ENCODE data around the gene PMIS2. TPM values are rescaled to one million over a fixed set of nuclear protein-coding genes. Genes with fewer than 3 reads are reported as not detected.

PMIS2 gene
- total RNA-seq, 2 donors from 2014 or later: not detected

GRCh38 chr19:35608251-35608650 lies 22.3 kb downstream of the PMIS2 start:
- H3K27ac ChIP-seq: no peak overlapping the region
- no peaks in the 10 kb centered on the region for H3K9me3 ChIP-seq
- no peak for TF ChIP-seq CTCF (IDR thresholded peaks at IDR 0.05)
- no peak for TF ChIP-seq POLR2AphosphoS5 (IDR thresholded peaks at IDR 0.05)
- no peak for TF ChIP-seq POLR2A (IDR thresholded peaks at IDR 0.05)
- H3K27me3 ChIP-seq (replicated peaks; ENCODE audit: insufficient read depth): no peaks in the 10 kb centered on the region
- H3K4me1 ChIP-seq (replicated peaks): no peaks in the 10 kb centered on the region
- intact Hi-C loops (cut with DNase I): no loop called here
- H3K4me3 ChIP-seq: no peak overlapping the region
- no peaks in the 10 kb centered on the region for H3K36me3 ChIP-seq
- DNase-seq (ENCODE audit: low spot score): no peak
- 89% methylated on average over 2 of the region's 2 CpGs for WGBS

- intact Hi-C loops (cut with DNase I): no loop called here
- Histone ChIP-seq H3K36me3 (no peaks in the 10 kb centered on the region), H3K4me1 (replicated peaks) (no peaks in the 10 kb centered on the region), H3K27ac (no peak overlapping the region), H3K9me3 (no peaks in the 10 kb centered on the region), H3K4me3 (no peak overlapping the region), H3K27me3 (replicated peaks; ENCODE audit: insufficient read depth) (no peaks in the 10 kb centered on the region)
- DNase-seq (ENCODE audit: low spot score): no peak
- WGBS: 82% methylated on average over 6 of the region's 6 CpGs
- no peak for TF ChIP-seq POLR2A (IDR thresholded peaks at IDR 0.05)
- TF ChIP-seq CTCF (IDR thresholded peaks at IDR 0.05): no peak
- no peak for TF ChIP-seq POLR2AphosphoS5 (IDR thresholded peaks at IDR 0.05)
These were observed 23.9 kb downstream of the PMIS2 start for GRCh38 chr19:35609851-35610353.

- Histone ChIP-seq H3K9me3 (no peaks in the 10 kb centered on the region), H3K27me3 (replicated peaks; ENCODE audit: insufficient read depth) (no peaks in the 10 kb centered on the region), H3K4me3 (peak overlapping the region; percentile 56 to 65), H3K27ac (peak overlapping the region in 1 of 2 donors; percentile 64), H3K4me1 (replicated peaks) (no peaks in the 10 kb centered on the region), H3K36me3 (no peaks in the 10 kb centered on the region)
- DNase-seq (ENCODE audit: low spot score): no peak
- WGBS: 25% methylated on average over 9 of the region's 9 CpGs
- no peak for TF ChIP-seq POLR2A (IDR thresholded peaks at IDR 0.05)
- no peak for TF ChIP-seq CTCF (IDR thresholded peaks at IDR 0.05)
- TF ChIP-seq POLR2AphosphoS5 (IDR thresholded peaks at IDR 0.05): no peak
- intact Hi-C loops (cut with DNase I): no loop called here
These were observed 26.2 kb downstream of the PMIS2 start for GRCh38 chr19:35612224-35612558.

- peak; percentile 94 for DNase-seq (ENCODE audit: low spot score)
- Histone ChIP-seq H3K4me3 (peak within 1 kb of the TSS; percentile 56 to 65), H3K9me3 (no peaks in the 10 kb centered on the region), H3K27ac (peak within 1 kb of the TSS; percentile 36 to 64), H3K27me3 (replicated peaks; ENCODE audit: insufficient read depth) (no peaks in the 10 kb centered on the region), H3K36me3 (no peaks in the 10 kb centered on the region), H3K4me1 (replicated peaks) (no peaks in the 10 kb centered on the region)
- under 1% methylated on average over 46 of the region's 47 CpGs for WGBS
- TF ChIP-seq POLR2AphosphoS5 (IDR thresholded peaks at IDR 0.05) (peak; percentile 96), POLR2A (IDR thresholded peaks at IDR 0.05) (peak; percentile 63), CTCF (IDR thresholded peaks at IDR 0.05) (peak in 2 of 4 experiments; percentile 36 to 46)
- intact Hi-C loops (cut with DNase I): no loop called here
These were observed 26.8 kb downstream of the PMIS2 start, which contains the start of gene HAUS5 for GRCh38 chr19:35612559-35613321. Gene HAUS5 (plus strand): TSS chr19:35612735. CDS start chr19:35612795, 60 bp downstream.

GRCh38 chr19:35613574-35613973 lies 27.6 kb downstream of the PMIS2 start:
- Histone ChIP-seq H3K9me3 (no peaks in the 10 kb centered on the region), H3K4me1 (replicated peaks) (no peaks in the 10 kb centered on the region), H3K27ac (no peak overlapping the region), H3K27me3 (replicated peaks; ENCODE audit: insufficient read depth) (no peaks in the 10 kb centered on the region), H3K4me3 (no peak overlapping the region), H3K36me3 (no peaks in the 10 kb centered on the region)
- no peak for DNase-seq (ENCODE audit: low spot score)
- TF ChIP-seq POLR2A (IDR thresholded peaks at IDR 0.05) (no peak), CTCF (IDR thresholded peaks at IDR 0.05) (no peak), POLR2AphosphoS5 (IDR thresholded peaks at IDR 0.05) (no peak)
- intact Hi-C loops (cut with DNase I): no loop called here
- WGBS: 87% methylated on average over 1 of the region's 1 CpG

Data from prostate gland (tissue), 2 donors.